A549 (cell line): ENCODE data around the gene MS4A4A. TPM values are rescaled to one million over a fixed set of nuclear protein-coding genes. Genes with fewer than 3 reads are reported as not detected.

Experiments
- ATAC-seq, 2 experiments: fragments of 200-7000 bp in 1 of 2; fragments of >200 bp in 1 of 2; cut with Nextera tagmentation in 1 of 2; cut with Tn5 transposase in 1 of 2; 3 replicates each; pipeline versions ENCODE4 v1.8.0 to v1.9.1; 2018 to 2020; ENCODE audit warnings: mild to moderate bottlenecking in 1 of 2, moderate library complexity in 1 of 2
- CTCF ChIA-PET: fragments of 300-600 bp; sonication (Branson Sonifier 250); formaldehyde crosslinking; extraction: SDS; loops from one replicate; lab custom pipeline; 2021; ENCODE audit warnings: antibody characterized with exemption, inconsistent platforms; lab: Yijun Ruan, JAX
- POLR2A ChIA-PET: fragments of 350-600 bp; formaldehyde crosslinking; extraction: SDS; loops from one replicate; lab custom pipeline; 2021; ENCODE audit warnings: antibody characterized with exemption, inconsistent platforms; lab: Yijun Ruan, JAX
- DNase-seq, 2 experiments: peaks; one replicate each; pipeline versions ENCODE4 v3.0.0 to v3.0.0-alpha.2; 2011 to 2016; ENCODE audit warnings: low read depth in 1 of 2, low spot score in 1 of 2
- FAIRE-seq: peaks from 2 replicates; lab custom pipeline; 2011; peaks lifted over from hg19 to GRCh38; lab: Jason Lieb, UNC
- H3K27ac ChIP-seq, 2 experiments: fragments of >200 bp; sonication (Bioruptor Twin); formaldehyde crosslinking; 3 replicates each; pipeline ENCODE4 v1.5.1; 2016 to 2017
- H3K4me1 ChIP-seq: fragments of >200 bp; sonication (Bioruptor Twin); formaldehyde crosslinking; 3 replicates; pipeline ENCODE4 v1.6.1; 2016
- H3K4me2 ChIP-seq: fragments of >200 bp; sonication (Bioruptor Twin); formaldehyde crosslinking; 3 replicates; pipeline ENCODE4 v1.6.1; 2016
- H3K4me3 ChIP-seq: fragments of >200 bp; sonication (Bioruptor Twin); formaldehyde crosslinking; 3 replicates; pipeline ENCODE4 v1.5.1; 2016
- H3K9me3 ChIP-seq: fragments of >200 bp; sonication (Bioruptor Twin); formaldehyde crosslinking; 3 replicates; pipeline ENCODE4 v1.6.1; 2016
- BCL3 ChIP-seq: fragments of >200 bp; sonication (Bioruptor Twin); formaldehyde crosslinking; IDR thresholded peaks from 3 replicates; pipeline ENCODE4 v1.6.1; 2016
- BHLHE40 ChIP-seq: IDR thresholded peaks from 2 replicates; pipeline ENCODE4 v1.6.1; 2012; ENCODE audit warnings: low read depth, low read length, inconsistent platforms
- CBX8 ChIP-seq: fragments of 200-600 bp; sonication (generic); IDR thresholded peaks from 2 replicates; pipeline ENCODE4 v1.6.1; 2016
- CHD2 ChIP-seq: fragments of 150-350 bp; IDR thresholded peaks from 2 replicates; pipeline ENCODE4 v1.6.1; 2014; ENCODE audit warnings: low read length; ENCODE audit not compliant: partially characterized antibody
- EHMT2 ChIP-seq: fragments of 200-600 bp; sonication (generic); IDR thresholded peaks from 2 replicates; pipeline ENCODE4 v1.6.1; 2016; ENCODE audit warnings: antibody characterized with exemption, low read depth, mild to moderate bottlenecking, moderate library complexity
- EP300 ChIP-seq, 2 experiments: fragments of >200 bp; sonication (Bioruptor Twin); formaldehyde crosslinking; IDR thresholded peaks; 2 replicates in 1 of 2; 3 replicates in 1 of 2; pipeline ENCODE4 v1.6.1; 2016 to 2017
- FOSL2 ChIP-seq, 2 experiments: fragments of 450-650 bp in 1 of 2; fragments of >200 bp in 1 of 2; sonication (Bioruptor Twin) in 1 of 2; formaldehyde crosslinking; IDR thresholded peaks; 2 replicates each; pipeline versions ENCODE4 v1.5.0 to v1.6.1; 2016 to 2020; ENCODE audit warnings: mild to moderate bottlenecking in 1 of 2, moderate library complexity in 1 of 2
- HOXA7 ChIP-seq: fragments of 250-450 bp; sonication (Bioruptor Pico); IDR thresholded peaks from 2 replicates; pipeline ENCODE4 v1.5.0; 2020; ENCODE audit warnings: mild to moderate bottlenecking, moderate library complexity
- HOXB13 ChIP-seq: fragments of 250-450 bp; sonication (Bioruptor Pico); IDR thresholded peaks from 2 replicates; pipeline ENCODE4 v1.5.0; 2020; ENCODE audit warnings: low read depth, mild to moderate bottlenecking, moderate library complexity
- KDM1A ChIP-seq: fragments of 200-600 bp; sonication (generic); IDR thresholded peaks from 2 replicates; pipeline ENCODE4 v1.6.1; 2016; ENCODE audit warnings: low read depth, mild to moderate bottlenecking
- MAZ ChIP-seq: fragments of 150-350 bp; IDR thresholded peaks from 2 replicates; pipeline ENCODE4 v1.6.1; 2014; ENCODE audit warnings: antibody characterized with exemption, low read depth, low read length, borderline replicate concordance
- POLR2AphosphoS2 ChIP-seq: conservative IDR thresholded peaks from 2 replicates; pipeline ENCODE4 v1.6.1; 2012; ENCODE audit warnings: low read length, improper control_type of control experiment, inconsistent platforms
- RAD21 ChIP-seq, 2 experiments: fragments of >200 bp in 1 of 2; sonication (Bioruptor Twin) in 1 of 2; formaldehyde crosslinking in 1 of 2; IDR thresholded peaks in 1 of 2; conservative IDR thresholded peaks in 1 of 2; 2 replicates in 1 of 2; 3 replicates in 1 of 2; pipeline ENCODE4 v1.6.1; 2012 to 2018; ENCODE audit warnings: inconsistent platforms in 1 of 2
- RCOR1 ChIP-seq: fragments of 150-350 bp; IDR thresholded peaks from 2 replicates; pipeline ENCODE4 v1.6.1; 2014; ENCODE audit warnings: antibody characterized with exemption, low read length, low read depth
- RFX5 ChIP-seq: fragments of 450-650 bp; IDR thresholded peaks from 2 replicates; pipeline ENCODE4 v1.7.1; 2014; ENCODE audit warnings: antibody characterized with exemption, mild to moderate bottlenecking, moderate library complexity
- RNF2 ChIP-seq: fragments of 200-600 bp; sonication (generic); IDR thresholded peaks from 2 replicates; pipeline ENCODE4 v1.6.1; 2016; ENCODE audit warnings: low read depth, mild to moderate bottlenecking, antibody characterized with exemption, moderate library complexity, borderline replicate concordance
- TP53 ChIP-seq: fragments of 250-450 bp; sonication (Bioruptor Pico); IDR thresholded peaks from 2 replicates; pipeline ENCODE4 v1.5.0; 2021; ENCODE audit warnings: mild to moderate bottlenecking, moderate library complexity
- ZC3H11A ChIP-seq: fragments of 450-650 bp; IDR thresholded peaks from 2 replicates; pipeline ENCODE4 v1.6.1; 2014; ENCODE audit warnings: antibody characterized with exemption, mild to moderate bottlenecking
- ZSCAN20 ChIP-seq: fragments of 250-450 bp; sonication (Bioruptor Pico); IDR thresholded peaks from 2 replicates; pipeline ENCODE4 v1.8.0; 2022; ENCODE audit warnings: mild to moderate bottlenecking, moderate library complexity
- WGBS: methylation state at CpG from one replicate; pipeline ENCODE4 v1.1.6; 2017; ENCODE audit errors: missing lambda C conversion rate; 5-methylcytosine and 5-hydroxymethylcytosine counted together
- polyA plus RNA-seq, 4 experiments: library from polyadenylated mRNA; depleted of rRNA in 3 of 4; stranded (reverse); fragments of >200 nt; fragmentation: RNase III in 1 of 4; extraction: RNeasy Plus Mini Kit Qiagen cat#74134 plus additional on column Dnase treatment in 1 of 4; gene quantifications; 2 replicates in 3 of 4; 3 replicates in 1 of 4; pipeline ENCODE4 v1.2.3, GENCODE V29; 2011 to 2017
- TF ChIP-seq, protein P1 (sequence below): fragments of 250-450 bp; sonication (Bioruptor Pico); IDR thresholded peaks from 2 replicates; pipeline ENCODE4 v1.5.0; 2020; ENCODE audit warnings: low read depth, mild to moderate bottlenecking, moderate library complexity
- TF ChIP-seq, protein P2 (sequence below): fragments of 200-600 bp; sonication (generic); IDR thresholded peaks from 2 replicates; pipeline ENCODE4 v1.6.1; 2016; ENCODE audit warnings: antibody characterized with exemption, mild to moderate bottlenecking, moderate library complexity
- TF ChIP-seq, protein P3 (sequence below): IDR thresholded peaks from 2 replicates; pipeline ENCODE4 v1.6.1; 2012; ENCODE audit warnings: low read depth, borderline replicate concordance

MS4A4A gene
- polyA plus RNA-seq, 2 of the 4 experiments (the other 2 are of a cell fraction), result not detected

DNA sequence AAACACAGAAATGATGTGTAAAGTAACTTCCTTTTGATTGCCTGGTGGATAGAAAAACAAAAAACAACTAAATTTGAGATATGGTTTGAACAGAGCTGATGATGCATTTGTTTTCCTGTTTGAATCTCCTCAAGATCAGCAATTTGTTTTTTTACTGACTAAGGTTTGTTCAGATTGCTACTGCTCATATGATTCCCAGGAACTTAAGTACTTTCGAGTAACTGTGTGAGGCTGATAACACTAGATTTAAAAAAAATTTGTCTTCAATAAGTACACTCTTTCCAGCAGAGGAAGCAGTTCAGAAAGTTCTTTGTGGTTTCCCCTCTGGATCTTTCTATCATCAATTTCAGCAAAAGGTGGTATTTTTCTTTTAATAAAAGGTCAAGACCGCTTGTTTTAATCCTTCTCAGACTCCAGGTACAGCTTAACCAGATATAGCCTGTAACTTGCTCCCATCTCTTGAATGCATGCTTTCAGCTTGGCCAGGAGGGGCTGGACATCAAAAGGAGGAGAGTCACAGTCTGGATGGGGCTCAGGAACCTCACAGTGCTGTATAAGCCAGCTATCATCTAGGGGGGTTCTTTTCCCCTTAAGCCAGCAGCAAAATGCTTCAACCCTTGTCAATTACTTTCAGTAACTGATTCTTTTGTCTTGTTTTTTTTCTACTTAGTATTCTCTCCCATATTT, 34.3 kb downstream of the MS4A4A start:
- Histone ChIP-seq H3K4me2 (no peak overlapping the region), H3K27ac (no peak overlapping the region), H3K4me1 (no peaks in the 10 kb centered on the region), H3K9me3 (no peaks in the 10 kb centered on the region), H3K4me3 (no peak overlapping the region)
- ChIA-PET POLR2A (no interaction called here), CTCF (interaction anchor here (0.6 to 1.9 kb wide), 3 partner anchors 19 to 49 kb away, joined by 3 to 5 read pairs (median 3); no protein-coding TSS in a partner anchor)
- FAIRE-seq, result no peak
- WGBS, result 3% methylated on average over 2 of the region's 2 CpGs
- TF ChIP-seq RFX5 (no peak), CHD2 (no peak)
- TF ChIP-seq, protein P1, sequence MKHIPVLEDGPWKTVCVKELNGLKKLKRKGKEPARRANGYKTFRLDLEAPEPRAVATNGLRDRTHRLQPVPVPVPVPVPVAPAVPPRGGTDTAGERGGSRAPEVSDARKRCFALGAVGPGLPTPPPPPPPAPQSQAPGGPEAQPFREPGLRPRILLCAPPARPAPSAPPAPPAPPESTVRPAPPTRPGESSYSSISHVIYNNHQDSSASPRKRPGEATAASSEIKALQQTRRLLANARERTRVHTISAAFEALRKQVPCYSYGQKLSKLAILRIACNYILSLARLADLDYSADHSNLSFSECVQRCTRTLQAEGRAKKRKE, result no peak
- DNase-seq, result no peak
- no peak for ATAC-seq

- Histone ChIP-seq H3K4me1 (no peaks in the 10 kb centered on the region), H3K27ac (no peak overlapping the region), H3K4me3 (no peak overlapping the region), H3K9me3 (no peaks in the 10 kb centered on the region), H3K4me2 (no peak overlapping the region)
- no peak for ATAC-seq
- no peak for TF ChIP-seq POLR2AphosphoS2
- no peak for TF ChIP-seq BCL3
- no peak for TF ChIP-seq HOXA7 (CRISPR knock-in tag)
- no peak for TF ChIP-seq CBX8
- TF ChIP-seq RAD21 (conservative IDR thresholded peaks at IDR 0.05 in 1 of 2, IDR thresholded peaks at IDR 0.05 in 1 of 2), result no peak
- TF ChIP-seq ZC3H11A, result no peak
- TF ChIP-seq HOXB13 (CRISPR knock-in tag), result no peak
- TF ChIP-seq RCOR1, result no peak
- no peak for TF ChIP-seq ZSCAN20 (CRISPR knock-in tag)
- no peak for TF ChIP-seq FOSL2 (IDR thresholded peaks at IDR 0.05)
- TF ChIP-seq FOSL2 (CRISPR knock-in tag; IDR thresholded peaks at IDR 0.05), result no peak
- TF ChIP-seq KDM1A, result no peak
- no peak for TF ChIP-seq BHLHE40
- TF ChIP-seq EHMT2, result no peak
- TF ChIP-seq, protein P2, sequence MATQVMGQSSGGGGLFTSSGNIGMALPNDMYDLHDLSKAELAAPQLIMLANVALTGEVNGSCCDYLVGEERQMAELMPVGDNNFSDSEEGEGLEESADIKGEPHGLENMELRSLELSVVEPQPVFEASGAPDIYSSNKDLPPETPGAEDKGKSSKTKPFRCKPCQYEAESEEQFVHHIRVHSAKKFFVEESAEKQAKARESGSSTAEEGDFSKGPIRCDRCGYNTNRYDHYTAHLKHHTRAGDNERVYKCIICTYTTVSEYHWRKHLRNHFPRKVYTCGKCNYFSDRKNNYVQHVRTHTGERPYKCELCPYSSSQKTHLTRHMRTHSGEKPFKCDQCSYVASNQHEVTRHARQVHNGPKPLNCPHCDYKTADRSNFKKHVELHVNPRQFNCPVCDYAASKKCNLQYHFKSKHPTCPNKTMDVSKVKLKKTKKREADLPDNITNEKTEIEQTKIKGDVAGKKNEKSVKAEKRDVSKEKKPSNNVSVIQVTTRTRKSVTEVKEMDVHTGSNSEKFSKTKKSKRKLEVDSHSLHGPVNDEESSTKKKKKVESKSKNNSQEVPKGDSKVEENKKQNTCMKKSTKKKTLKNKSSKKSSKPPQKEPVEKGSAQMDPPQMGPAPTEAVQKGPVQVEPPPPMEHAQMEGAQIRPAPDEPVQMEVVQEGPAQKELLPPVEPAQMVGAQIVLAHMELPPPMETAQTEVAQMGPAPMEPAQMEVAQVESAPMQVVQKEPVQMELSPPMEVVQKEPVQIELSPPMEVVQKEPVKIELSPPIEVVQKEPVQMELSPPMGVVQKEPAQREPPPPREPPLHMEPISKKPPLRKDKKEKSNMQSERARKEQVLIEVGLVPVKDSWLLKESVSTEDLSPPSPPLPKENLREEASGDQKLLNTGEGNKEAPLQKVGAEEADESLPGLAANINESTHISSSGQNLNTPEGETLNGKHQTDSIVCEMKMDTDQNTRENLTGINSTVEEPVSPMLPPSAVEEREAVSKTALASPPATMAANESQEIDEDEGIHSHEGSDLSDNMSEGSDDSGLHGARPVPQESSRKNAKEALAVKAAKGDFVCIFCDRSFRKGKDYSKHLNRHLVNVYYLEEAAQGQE, result no peak
- no peak for TF ChIP-seq RNF2
- TF ChIP-seq, protein P3, sequence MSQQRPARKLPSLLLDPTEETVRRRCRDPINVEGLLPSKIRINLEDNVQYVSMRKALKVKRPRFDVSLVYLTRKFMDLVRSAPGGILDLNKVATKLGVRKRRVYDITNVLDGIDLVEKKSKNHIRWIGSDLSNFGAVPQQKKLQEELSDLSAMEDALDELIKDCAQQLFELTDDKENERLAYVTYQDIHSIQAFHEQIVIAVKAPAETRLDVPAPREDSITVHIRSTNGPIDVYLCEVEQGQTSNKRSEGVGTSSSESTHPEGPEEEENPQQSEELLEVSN, result no peak
- no peak for TF ChIP-seq TP53
- TF ChIP-seq MAZ, result no peak
- TF ChIP-seq RFX5, result no peak
- TF ChIP-seq EP300 (IDR thresholded peaks at IDR 0.05), result no peak
- CTCF ChIA-PET, result interaction anchor here (1.3 to 1.9 kb wide), 2 partner anchors 18 to 48 kb away, joined by 3 to 5 read pairs; no protein-coding TSS in a partner anchor
- no peak for FAIRE-seq
- POLR2A ChIA-PET, result no interaction called here
- DNase-seq, result no peak
Measured at GRCh38 chr11:60315871-60316270, 35.4 kb downstream of the MS4A4A start.
